H1 (cell line): ENCODE results near the gene LSM3. TPM values are rescaled to one million over a fixed set of nuclear protein-coding genes. Genes with fewer than 3 reads are reported as not detected.

Experiments used
- CTCF ChIA-PET: fragments of 300-600 bp; sonication (Branson Sonifier 250); formaldehyde crosslinking; loops from one replicate; lab custom pipeline; 2021; ENCODE audit not compliant: partially characterized antibody; lab: Charles Lee
- POLR2A ChIA-PET: fragments of 300-600 bp; sonication (Branson Sonifier 250); formaldehyde crosslinking; loops from one replicate; lab custom pipeline; 2021; ENCODE audit warnings: inconsistent platforms; ENCODE audit not compliant: partially characterized antibody; lab: Charles Lee
- DNase-seq, 2 experiments: peaks; one replicate each; pipeline versions ENCODE4 v3.0.0 to v3.0.0-alpha.2; 2010 to 2022; ENCODE audit warnings: low spot score in 2 of 2, low read depth in 1 of 2, mixed read lengths in 1 of 2
- FAIRE-seq: peaks from 2 replicates; lab custom pipeline; 2011; peaks lifted over from hg19 to GRCh38; lab: Jason Lieb, UNC
- H2AFZ ChIP-seq: 2 replicates; pipeline ENCODE4 v1.8.1; 2012; ENCODE audit warnings: low read length, inconsistent platforms
- H2AK5ac ChIP-seq: 2 replicates; pipeline ENCODE4 v1.6.1; 2013; ENCODE audit warnings: low read depth, low read length
- H2BK120ac ChIP-seq: replicated peaks from 2 replicates; pipeline ENCODE3; 2013; ENCODE audit warnings: low read depth, low read length, inconsistent platforms
- H2BK12ac ChIP-seq: 2 replicates; pipeline ENCODE4 v1.6.1; 2013; ENCODE audit warnings: low read depth, low read length
- H2BK15ac ChIP-seq: 2 replicates; pipeline ENCODE4 v1.6.1; 2013; ENCODE audit warnings: low read length
- H2BK20ac ChIP-seq: 2 replicates; pipeline ENCODE4 v1.6.1; 2013; ENCODE audit warnings: low read length
- H2BK5ac ChIP-seq: 2 replicates; pipeline ENCODE4 v1.6.1; 2013; ENCODE audit warnings: low read depth, low read length
- H3K14ac ChIP-seq: 2 replicates; pipeline ENCODE4 v1.6.1; 2013; ENCODE audit warnings: inconsistent platforms; ENCODE audit not compliant: insufficient read length
- H3K18ac ChIP-seq: 2 replicates; pipeline ENCODE4 v1.6.1; 2013; ENCODE audit warnings: low read length; ENCODE audit errors: extremely low read depth
- H3K23ac ChIP-seq: 2 replicates; pipeline ENCODE4 v1.6.1; 2013; ENCODE audit warnings: inconsistent platforms; ENCODE audit not compliant: insufficient read length
- H3K23me2 ChIP-seq: 2 replicates; pipeline ENCODE4 v1.6.1; 2013; ENCODE audit warnings: low read depth, low read length
- H3K27ac ChIP-seq: 2 replicates; pipeline ENCODE4 v1.6.1; 2011; ENCODE audit warnings: low read depth, low read length, inconsistent platforms
- H3K27me3 ChIP-seq, 4 experiments: replicated peaks in 1 of 4; 1 replicate in 1 of 4; 2 replicates in 3 of 4; pipeline versions ENCODE4 v1.6.1 to v1.8.1; 2011 to 2013; ENCODE audit warnings: low read length in 3 of 4, mild to moderate bottlenecking in 3 of 4, inconsistent platforms in 2 of 4, mixed read lengths in 2 of 4, moderate library complexity in 1 of 4; ENCODE audit not compliant: control insufficient read depth in 3 of 4, insufficient read depth in 3 of 4; ENCODE audit errors: extremely low read depth in 1 of 4
- H3K36me3 ChIP-seq, 4 experiments: 2 replicates each; pipeline versions ENCODE4 v1.6.1 to v1.8.1; 2011 to 2013; ENCODE audit warnings: mild to moderate bottlenecking in 4 of 4, low read length in 3 of 4, moderate library complexity in 2 of 4, control low read depth in 1 of 4, inconsistent platforms in 1 of 4; ENCODE audit not compliant: insufficient read depth in 4 of 4, control insufficient read depth in 2 of 4
- H3K4ac ChIP-seq: replicated peaks from 2 replicates; pipeline ENCODE3; 2013; ENCODE audit warnings: low read length, low read depth, mixed read lengths, inconsistent platforms; ENCODE audit not compliant: insufficient read length
- H3K4me1 ChIP-seq, 4 experiments: replicated peaks in 1 of 4; 1 replicate in 1 of 4; 2 replicates in 3 of 4; pipeline versions ENCODE4 v1.6.1 to v1.8.1; 2011 to 2013; ENCODE audit warnings: low read length in 3 of 4, inconsistent platforms in 2 of 4, mixed read lengths in 1 of 4; ENCODE audit not compliant: insufficient read depth in 4 of 4, control insufficient read depth in 3 of 4
- H3K4me2 ChIP-seq, 2 experiments: 2 replicates each; pipeline versions ENCODE4 v1.6.1 to v1.8.1; 2011 to 2013; ENCODE audit warnings: low read depth in 2 of 2, low read length in 2 of 2, control low read depth in 1 of 2, inconsistent platforms in 1 of 2, mild to moderate bottlenecking in 1 of 2; ENCODE audit not compliant: insufficient read depth in 1 of 2
- H3K4me3 ChIP-seq, 4 experiments: fragments of 200-600, 300-600 bp in 1 of 4; sonication (generic), shearing (Covaris generic), sonication (Bioruptor Twin) in 1 of 4; 2 replicates each; pipeline versions ENCODE4 v1.5.1 to v1.8.1; 2011 to 2016; ENCODE audit warnings: low read length in 4 of 4, low read depth in 3 of 4, control low read depth in 2 of 4, inconsistent platforms in 2 of 4, mild to moderate bottlenecking in 2 of 4, mixed read lengths in 1 of 4, moderate library complexity in 1 of 4; ENCODE audit not compliant: insufficient read depth in 2 of 4; ENCODE audit errors: extremely low read depth in 1 of 4
- H3K56ac ChIP-seq: replicated peaks from 2 replicates; pipeline ENCODE3; 2013; ENCODE audit warnings: low read depth, mild to moderate bottlenecking, mixed read lengths, low read length, inconsistent platforms; ENCODE audit not compliant: insufficient read length
- H3K79me1 ChIP-seq: 2 replicates; pipeline ENCODE4 v1.6.1; 2013; ENCODE audit warnings: low read depth, low read length, control low read depth
- H3K79me2 ChIP-seq, 2 experiments: 2 replicates each; pipeline versions ENCODE4 v1.6.1 to v1.8.1; 2012 to 2013; ENCODE audit warnings: low read length in 2 of 2, mild to moderate bottlenecking in 2 of 2, inconsistent platforms in 1 of 2; ENCODE audit not compliant: insufficient read depth in 2 of 2, control insufficient read depth in 1 of 2
- H3K9ac ChIP-seq, 4 experiments: replicated peaks in 1 of 4; 1 replicate in 1 of 4; 2 replicates in 3 of 4; pipeline versions ENCODE4 v1.6.1 to v1.8.1; 2011 to 2013; ENCODE audit warnings: low read depth in 3 of 4, low read length in 3 of 4, control low read depth in 2 of 4, mild to moderate bottlenecking in 2 of 4, moderate library complexity in 2 of 4, inconsistent platforms in 1 of 4; ENCODE audit errors: extremely low read depth in 1 of 4
- H3K9me3 ChIP-seq, 2 experiments: 2 replicates each; pipeline versions ENCODE4 v1.6.1 to v1.8.1; 2012 to 2013; ENCODE audit warnings: mild to moderate bottlenecking in 2 of 2, moderate library complexity in 2 of 2, control low read depth in 1 of 2, inconsistent platforms in 1 of 2, low read depth in 1 of 2, low read length in 1 of 2, mixed read lengths in 1 of 2; ENCODE audit not compliant: insufficient read depth in 2 of 2
- H4K20me1 ChIP-seq, 2 experiments: replicated peaks in 1 of 2; 2 replicates each; pipeline versions ENCODE3 to v1.8.1; 2011 to 2013; ENCODE audit warnings: inconsistent platforms in 2 of 2, low read length in 2 of 2, mild to moderate bottlenecking in 1 of 2; ENCODE audit not compliant: insufficient read depth in 2 of 2, control insufficient read depth in 1 of 2
- H4K5ac ChIP-seq: 2 replicates; pipeline ENCODE4 v1.6.1; 2013; ENCODE audit warnings: low read length, low read depth, mixed read lengths, inconsistent platforms; ENCODE audit not compliant: insufficient read length
- H4K8ac ChIP-seq: 2 replicates; pipeline ENCODE4 v1.8.0; 2013; ENCODE audit warnings: mild to moderate bottlenecking, moderate library complexity, low read length, inconsistent platforms; ENCODE audit not compliant: insufficient read depth; ENCODE audit errors: extremely low read depth
- H4K91ac ChIP-seq: replicated peaks from 2 replicates; pipeline ENCODE3; 2013; ENCODE audit warnings: low read length, mixed read lengths, inconsistent platforms; ENCODE audit not compliant: insufficient read length
- GTF2F1 ChIP-seq: IDR thresholded peaks from 2 replicates; pipeline ENCODE4 v1.6.1; 2012; ENCODE audit warnings: low read depth, low read length, improper control_type of control experiment, borderline replicate concordance
- JUN ChIP-seq: IDR thresholded peaks from 2 replicates; pipeline ENCODE4 v1.6.1; 2011; ENCODE audit warnings: low read depth, mild to moderate bottlenecking, improper control_type of control experiment, low read length
- RXRA ChIP-seq: IDR thresholded peaks from 2 replicates; pipeline ENCODE4 v1.6.1; 2011; ENCODE audit warnings: low read depth, mild to moderate bottlenecking, low read length, moderate library complexity; ENCODE audit not compliant: insufficient read depth
- SAP30 ChIP-seq: fragments of 300-600 bp; sonication (generic); IDR thresholded peaks from 2 replicates; pipeline ENCODE4 v1.7.1; 2012; ENCODE audit warnings: low read length, moderate library complexity, mild to moderate bottlenecking, inconsistent platforms; ENCODE audit not compliant: insufficient read depth, insufficient replicate concordance
- SIRT6 ChIP-seq: IDR thresholded peaks from one replicate; pipeline ENCODE4 v1.7.1; 2012; ENCODE audit warnings: low read length, inconsistent platforms
- SP2 ChIP-seq: IDR thresholded peaks from 2 replicates; pipeline ENCODE4 v1.6.1; 2012; ENCODE audit warnings: mild to moderate bottlenecking, low read length, inconsistent platforms
- TAF1 ChIP-seq: IDR thresholded peaks from 2 replicates; pipeline ENCODE4 v1.6.1; 2011; ENCODE audit warnings: mild to moderate bottlenecking, low read depth, low read length
- WGBS, 2 experiments: shearing (Covaris generic) in 1 of 2; methylation state at CpG; one replicate each; pipeline versions ENCODE4 v1.1.6 to v1.1.7; 2013 to 2015; ENCODE audit warnings: low lambda C conversion rate in 2 of 2, mixed read lengths in 2 of 2, inconsistent platforms in 1 of 2, low coverage in 1 of 2, missing lambda C conversion rate in 1 of 2; ENCODE audit not compliant: insufficient replicate concordance in 2 of 2, insufficient coverage in 1 of 2, insufficient read length in 1 of 2; ENCODE audit errors: extremely low coverage in 1 of 2, missing lambda C conversion rate in 1 of 2; 5-methylcytosine and 5-hydroxymethylcytosine counted together
- polyA plus RNA-seq, 7 experiments: library from polyadenylated mRNA; depleted of rRNA in 3 of 7; stranded (reverse) in 5 of 7; unstranded in 2 of 7; fragments of >200 nt in 5 of 7; fragments of 200-250 nt in 2 of 7; gene quantifications; 1 replicate in 5 of 7; 2 replicates in 1 of 7; 4 replicates in 1 of 7; pipeline versions ENCODE4 v1.2.1 to v1.2.3, GENCODE V29; 2011 to 2013; ENCODE audit warnings: missing spikeins in 2 of 7, mixed read lengths in 2 of 7
- total RNA-seq: library from RNA; stranded (reverse); fragmentation: NEBNext Ultra II Directional; extraction: Animal tissue kit (Norgen Biotek cat#: 25700); gene quantifications from 2 replicates; pipeline ENCODE4 v1.2.1, GENCODE V29; 2021

Gene LSM3
- total and polyA plus RNA-seq, 2 of the 8 experiments (the other 6 are each of a cell fraction or from before 2014, with no cell fraction given) = 7.1 to 25.4 TPM

DNA sequence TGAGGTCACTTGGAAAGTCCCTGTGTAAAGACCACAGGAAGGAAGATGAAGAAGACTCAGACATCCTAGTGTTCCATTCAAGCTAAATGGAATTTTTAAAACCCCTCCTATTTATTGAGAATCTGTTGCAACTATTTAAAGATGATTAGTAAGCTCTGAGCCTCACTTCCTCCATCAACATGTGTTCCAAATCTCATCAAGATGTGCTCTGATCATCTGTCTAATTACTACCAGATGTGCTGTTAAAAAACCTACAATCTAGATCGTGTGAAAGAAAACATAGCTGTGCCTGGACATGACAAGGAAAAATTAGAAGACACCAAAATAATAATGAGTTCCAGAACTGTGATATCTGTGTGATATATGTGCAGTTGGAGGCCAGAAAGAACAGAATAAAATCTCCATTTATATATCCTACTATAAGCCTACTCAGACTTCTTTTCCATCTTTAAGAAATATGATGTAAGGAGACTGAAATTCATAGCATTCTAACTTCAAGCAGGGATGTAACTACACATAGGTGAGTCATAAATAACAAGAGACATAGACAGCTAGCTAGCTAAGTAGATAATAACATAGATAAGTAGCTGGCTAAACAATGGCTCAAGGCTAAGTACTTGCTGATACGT is 8.0 kb upstream of the LSM3 start:
- WGBS, 2 experiments = 77% methylated on average over 2 of the region's 2 CpGs; no CpG with 5 or more reads in 1 of the 2 experiments
- peaks cover 0 to 13% of the 10 kb centered on the region in 2 experiments; a peak in 1 of 4 replicates for H3K79me2 ChIP-seq
- peaks cover 17 to 59% (median 50%) of the 10 kb centered on the region in 4 experiments; a peak in 7 of 8 replicates for H3K36me3 ChIP-seq
- TF ChIP-seq SIRT6 = no peak
- no peak for TF ChIP-seq RXRA
- no peak for TF ChIP-seq GTF2F1
- TF ChIP-seq TAF1 = no peak
- TF ChIP-seq SP2 = no peak
- no peak for TF ChIP-seq SAP30
- TF ChIP-seq JUN = no peak

More for the DNA sequence above, 8.0 kb upstream of the LSM3 start:
- FAIRE-seq = no peak
- Histone ChIP-seq H3K27me3 (no peaks in the 10 kb centered on the region), H2BK12ac (no peak overlapping the region), H3K4me3 (no peak overlapping the region), H3K9me3 (no peaks in the 10 kb centered on the region), H3K23me2 (no peaks in the 10 kb centered on the region), H3K23ac (no peak overlapping the region), H4K8ac (no peak overlapping the region), H2BK15ac (no peak overlapping the region), H3K27ac (no peak overlapping the region), H4K20me1 (peaks cover 0 to 3% of the 10 kb centered on the region in 2 experiments), H3K4ac (no peak overlapping the region), H2AK5ac (no peak overlapping the region), H3K18ac (no peak overlapping the region), H3K9ac (no peak overlapping the region), H4K5ac (no peak overlapping the region), H2BK120ac (no peak overlapping the region), H3K4me1 (no peaks in the 10 kb centered on the region), H2BK5ac (no peak overlapping the region), H2AFZ (no peak overlapping the region), H4K91ac (no peak overlapping the region), H3K56ac (no peak overlapping the region), H2BK20ac (no peak overlapping the region), H3K4me2 (no peak overlapping the region), H3K79me1 (peaks cover 2% of the 10 kb centered on the region; the same call in 1 of the 2 replicates), H3K14ac (no peak overlapping the region)
- CTCF ChIA-PET = interaction anchor here (0.8 to 1.1 kb wide), 6 partner anchors 10 to 270 kb away, joined by 3 to 4 read pairs (median 3); no protein-coding TSS in a partner anchor
- POLR2A ChIA-PET = no interaction called here
- no peak for DNase-seq
